ENCODE measurements around the gene EFNA5. TPM values are rescaled to one million over a fixed set of nuclear protein-coding genes. Genes with fewer than 3 reads are reported as not detected.

The EFNA5 gene
- total RNA-seq, 1 experiment from 2014 or later = 42.7 TPM

DNA sequence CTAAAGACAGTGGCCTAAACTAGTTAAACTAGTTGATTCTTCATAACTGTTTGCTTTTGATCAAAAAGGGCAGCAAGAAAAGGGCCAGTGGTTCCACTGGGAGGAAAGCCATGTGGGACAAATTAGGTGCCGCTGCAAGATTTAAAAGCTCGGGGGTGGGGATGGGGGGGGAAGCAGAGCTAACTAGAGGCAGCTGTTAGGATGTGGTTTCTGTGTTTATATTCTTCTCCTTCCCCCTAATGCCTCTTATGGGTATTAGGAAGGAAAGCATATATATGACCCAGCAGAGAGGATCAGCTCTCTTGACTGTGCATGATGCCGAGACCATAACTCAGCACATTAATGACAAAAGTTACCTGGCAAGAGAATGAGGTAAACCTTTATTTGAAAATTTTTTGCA, 65.7 kb downstream of the EFNA5 start:
- TF ChIP-seq EZH2 (IDR thresholded peaks at IDR 0.05; ENCODE audit: low read depth) = no peak
- TF ChIP-seq, protein P1, sequence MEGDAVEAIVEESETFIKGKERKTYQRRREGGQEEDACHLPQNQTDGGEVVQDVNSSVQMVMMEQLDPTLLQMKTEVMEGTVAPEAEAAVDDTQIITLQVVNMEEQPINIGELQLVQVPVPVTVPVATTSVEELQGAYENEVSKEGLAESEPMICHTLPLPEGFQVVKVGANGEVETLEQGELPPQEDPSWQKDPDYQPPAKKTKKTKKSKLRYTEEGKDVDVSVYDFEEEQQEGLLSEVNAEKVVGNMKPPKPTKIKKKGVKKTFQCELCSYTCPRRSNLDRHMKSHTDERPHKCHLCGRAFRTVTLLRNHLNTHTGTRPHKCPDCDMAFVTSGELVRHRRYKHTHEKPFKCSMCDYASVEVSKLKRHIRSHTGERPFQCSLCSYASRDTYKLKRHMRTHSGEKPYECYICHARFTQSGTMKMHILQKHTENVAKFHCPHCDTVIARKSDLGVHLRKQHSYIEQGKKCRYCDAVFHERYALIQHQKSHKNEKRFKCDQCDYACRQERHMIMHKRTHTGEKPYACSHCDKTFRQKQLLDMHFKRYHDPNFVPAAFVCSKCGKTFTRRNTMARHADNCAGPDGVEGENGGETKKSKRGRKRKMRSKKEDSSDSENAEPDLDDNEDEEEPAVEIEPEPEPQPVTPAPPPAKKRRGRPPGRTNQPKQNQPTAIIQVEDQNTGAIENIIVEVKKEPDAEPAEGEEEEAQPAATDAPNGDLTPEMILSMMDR (conservative IDR thresholded peaks at IDR 0.05) = no peak
- H3K79me2 ChIP-seq (ENCODE audit: low read depth) = peaks cover 100% of the 10 kb centered on the region
- H3K9me2 ChIP-seq (ENCODE audit: insufficient read depth) = no peaks in the 10 kb centered on the region
- H3K27ac ChIP-seq = no peak overlapping the region
- ChIA-PET CTCF (no interaction called here), POLR2A (ENCODE audit: unreplicated experiment) (no interaction called here)
- intact Hi-C loops (cut with micrococcal nuclease; ENCODE audit: unreplicated experiment) = no loop called here
- H3F3A ChIP-seq (ENCODE audit: insufficient read depth, low read depth) = peaks cover 9% of the 10 kb centered on the region; the same call in 1 of the 2 replicates
- no peaks in the 10 kb centered on the region for H3K4me1 ChIP-seq (replicated peaks; ENCODE audit: insufficient read depth)
- no peak overlapping the region for H3K4me2 ChIP-seq
- no peaks in the 10 kb centered on the region for H3K27me3 ChIP-seq (ENCODE audit: insufficient read depth, low read depth)
- no peaks in the 10 kb centered on the region; the same call in 1 of the 2 replicates for H3K9me3 ChIP-seq (ENCODE audit: insufficient read depth, low read depth)
- no peak for DNase-seq
- H4K20me1 ChIP-seq (ENCODE audit: insufficient read depth) = peaks cover 19% of the 10 kb centered on the region; the same call in 1 of the 2 replicates
- BruUV-seq (replicated peaks) = no TSS peak
- no peak overlapping the region for H2AFZ ChIP-seq
- no peak overlapping the region for H3K4me3 ChIP-seq
- H3K36me3 ChIP-seq (ENCODE audit: low read depth) = no peaks in the 10 kb centered on the region

DNA sequence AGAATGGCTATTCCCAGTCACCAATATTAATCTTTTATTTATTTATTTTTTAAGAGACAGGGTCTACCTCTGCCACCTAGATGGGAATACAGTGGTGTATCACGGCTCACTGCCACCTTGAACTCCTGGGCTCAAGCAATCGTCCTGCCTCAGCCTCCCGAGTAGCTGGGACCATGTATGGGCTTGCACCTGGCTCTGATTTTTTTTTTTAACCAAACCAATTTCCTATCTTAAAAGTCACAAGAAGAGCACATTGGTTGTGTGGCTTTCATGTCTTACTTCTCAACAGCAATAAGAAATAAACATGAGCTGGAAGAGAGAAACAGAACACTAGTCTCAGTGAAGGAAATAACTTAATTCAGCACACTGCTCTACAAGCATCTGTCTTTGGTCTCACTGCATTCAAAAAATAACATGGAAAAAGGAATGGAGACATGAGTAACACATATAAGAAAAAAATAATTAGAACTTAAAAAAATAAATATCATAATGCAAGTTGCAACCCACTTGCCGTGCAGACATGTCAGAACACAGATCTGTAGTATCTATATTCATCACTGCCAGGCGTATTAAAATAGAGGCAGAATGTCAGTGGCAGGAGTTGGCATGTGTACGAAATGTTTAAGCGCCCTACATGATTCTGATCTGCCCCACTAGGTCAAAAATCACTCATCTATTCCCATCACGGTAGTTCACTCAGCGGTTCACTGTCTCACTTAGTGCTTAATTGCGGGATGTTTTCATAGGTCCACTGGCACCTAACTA, 66.4 kb downstream of the EFNA5 start:
- Histone ChIP-seq H3K79me2 (ENCODE audit: low read depth) (peaks cover 100% of the 10 kb centered on the region), H3K9me3 (ENCODE audit: insufficient read depth, low read depth) (no peaks in the 10 kb centered on the region; the same call in 1 of the 2 replicates), H3K27ac (no peak overlapping the region), H2AFZ (no peak overlapping the region), H3K4me2 (no peak overlapping the region), H3K36me3 (ENCODE audit: low read depth) (no peaks in the 10 kb centered on the region), H3K9me2 (ENCODE audit: insufficient read depth) (no peaks in the 10 kb centered on the region; the same call in 1 of the 2 replicates), H3F3A (ENCODE audit: insufficient read depth, low read depth) (peaks cover 9% of the 10 kb centered on the region; the same call in 1 of the 2 replicates), H4K20me1 (ENCODE audit: insufficient read depth) (peaks cover 23% of the 10 kb centered on the region; the same call in 1 of the 2 replicates), H3K4me3 (no peak overlapping the region), H3K27me3 (ENCODE audit: insufficient read depth, low read depth) (no peaks in the 10 kb centered on the region), H3K4me1 (replicated peaks; ENCODE audit: insufficient read depth) (no peaks in the 10 kb centered on the region; the same call in 1 of the 2 replicates)
- BruUV-seq (replicated peaks) = no TSS peak
- intact Hi-C loops (cut with micrococcal nuclease; ENCODE audit: unreplicated experiment) = no loop called here
- ChIA-PET CTCF (no interaction called here), POLR2A (ENCODE audit: unreplicated experiment) (no interaction called here)
- no peak for DNase-seq
- TF ChIP-seq, protein P1 (conservative IDR thresholded peaks at IDR 0.05) = no peak
- no peak for TF ChIP-seq EZH2 (IDR thresholded peaks at IDR 0.05; ENCODE audit: low read depth)

DNA sequence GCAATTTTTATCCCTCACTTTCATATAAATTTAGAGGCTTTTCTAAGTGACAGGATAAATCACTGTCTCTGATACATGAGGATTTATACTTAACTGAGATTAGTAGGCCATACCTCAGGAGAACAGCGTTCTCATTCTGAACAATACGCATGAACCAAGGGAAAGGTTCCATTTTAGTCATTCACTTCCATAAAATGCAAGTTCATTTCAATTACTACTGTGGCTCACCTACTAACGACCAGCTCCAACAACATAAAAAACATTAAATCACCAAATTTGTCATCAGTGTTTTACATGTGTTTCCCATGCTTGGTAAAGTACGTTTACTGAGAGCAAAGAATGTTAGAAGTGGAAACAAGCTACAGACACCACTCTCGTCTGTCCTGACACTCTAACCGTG, 67.4 kb downstream of the EFNA5 start:
- Histone ChIP-seq H4K20me1 (ENCODE audit: insufficient read depth) (0 out of 2 replicates have a peak, but pooled peaks cover 20% of the 10 kb centered on the region), H3K4me2 (no peak overlapping the region), H2AFZ (no peak overlapping the region), H3K4me1 (replicated peaks; ENCODE audit: insufficient read depth) (no peaks in the 10 kb centered on the region; the same call in 1 of the 2 replicates), H3K4me3 (no peak overlapping the region), H3K36me3 (ENCODE audit: low read depth) (no peaks in the 10 kb centered on the region; the same call in 1 of the 2 replicates), H3K9me3 (ENCODE audit: insufficient read depth, low read depth) (no peaks in the 10 kb centered on the region; the same call in 1 of the 2 replicates), H3K27ac (no peak overlapping the region), H3F3A (ENCODE audit: insufficient read depth, low read depth) (no peaks in the 10 kb centered on the region), H3K79me2 (ENCODE audit: low read depth) (peaks cover 100% of the 10 kb centered on the region), H3K27me3 (ENCODE audit: insufficient read depth, low read depth) (no peaks in the 10 kb centered on the region), H3K9me2 (ENCODE audit: insufficient read depth) (no peaks in the 10 kb centered on the region; the same call in 1 of the 2 replicates)
- ChIA-PET POLR2A (ENCODE audit: unreplicated experiment) (no interaction called here), CTCF (no interaction called here)
- DNase-seq = no peak
- BruUV-seq (replicated peaks) = no TSS peak
- intact Hi-C loops (cut with micrococcal nuclease; ENCODE audit: unreplicated experiment) = no loop called here
- TF ChIP-seq, protein P1 (conservative IDR thresholded peaks at IDR 0.05) = no peak
- TF ChIP-seq EZH2 (IDR thresholded peaks at IDR 0.05; ENCODE audit: low read depth) = no peak

Measured in PC-9 (cell line).